Right renal cortex interstitium (tissue), 3 donors: Measurements from ENCODE around the gene UBAP1L. TPM values are rescaled to one million over a fixed set of nuclear protein-coding genes. Genes with fewer than 3 reads are reported as not detected.
"Not testable (repeated sequence)": the region's sequence is repeated elsewhere in the genome, so short reads cannot be mapped to it uniquely, and the experiment has no call there.

ENCODE experiments used
- DNase-seq, 3 donors: peaks; one replicate each; pipeline ENCODE4 v3.0.0-alpha.2; 2013; ENCODE audit warnings: low read depth in 3 of 3, low spot score in 2 of 3
- polyA plus RNA-seq, 3 donors: library from polyadenylated mRNA; unstranded; fragments of 120-200 nt; gene quantifications; one replicate each; pipeline ENCODE4 v1.2.1, GENCODE V29; 2013; ENCODE audit not compliant: insufficient read length in 3 of 3

Gene UBAP1L
- polyA plus RNA-seq, 3 donors: 2.2 to 3.1 (median 2.6) TPM

DNA sequence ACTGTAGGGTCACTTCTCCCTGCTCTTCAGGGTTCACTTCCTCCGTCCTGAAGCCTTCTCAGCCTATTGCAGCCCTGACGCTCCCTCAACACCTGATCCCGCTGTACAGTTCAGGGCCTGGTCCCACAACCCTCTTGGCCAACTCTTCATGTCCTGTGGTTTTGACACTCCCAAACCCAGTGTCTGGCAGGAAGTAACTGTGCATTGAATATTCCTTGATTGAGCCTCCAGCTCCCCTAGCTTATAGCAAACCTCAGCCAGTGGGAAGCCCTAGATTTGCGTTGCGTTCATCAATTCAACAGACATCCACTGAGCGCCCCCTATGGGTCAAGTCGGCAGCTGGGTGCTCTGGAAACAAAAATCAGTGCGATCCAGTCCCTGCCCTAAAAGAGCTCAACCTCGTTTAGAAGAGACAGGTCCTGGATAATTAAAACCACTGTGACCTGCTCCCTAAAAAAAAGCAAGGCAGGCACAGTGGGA is 13.5 kb downstream of the UBAP1L start:
- DNase-seq: peak; percentile 72 to 76 (median 74)

DNA sequence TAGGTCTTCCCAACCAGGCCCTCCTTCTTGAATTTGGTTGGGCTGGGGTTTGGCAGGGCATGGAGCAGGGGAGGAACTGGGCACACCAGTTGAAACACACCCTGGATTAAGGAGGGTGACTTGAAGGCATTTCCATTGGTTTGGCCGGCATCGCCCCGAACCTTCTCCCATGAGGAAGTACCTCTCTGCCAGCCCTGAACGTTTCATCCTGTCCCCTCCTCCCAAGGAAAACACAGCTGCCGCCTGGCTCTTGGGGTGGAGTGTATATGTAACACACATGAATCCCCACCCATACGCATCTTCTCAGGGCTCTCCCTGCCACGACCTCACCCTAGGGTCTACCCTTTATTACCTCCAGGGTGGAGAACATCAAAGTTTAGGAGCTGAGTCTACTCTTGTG is 14.6 kb downstream of the UBAP1L start:
- no peak for DNase-seq

DNA sequence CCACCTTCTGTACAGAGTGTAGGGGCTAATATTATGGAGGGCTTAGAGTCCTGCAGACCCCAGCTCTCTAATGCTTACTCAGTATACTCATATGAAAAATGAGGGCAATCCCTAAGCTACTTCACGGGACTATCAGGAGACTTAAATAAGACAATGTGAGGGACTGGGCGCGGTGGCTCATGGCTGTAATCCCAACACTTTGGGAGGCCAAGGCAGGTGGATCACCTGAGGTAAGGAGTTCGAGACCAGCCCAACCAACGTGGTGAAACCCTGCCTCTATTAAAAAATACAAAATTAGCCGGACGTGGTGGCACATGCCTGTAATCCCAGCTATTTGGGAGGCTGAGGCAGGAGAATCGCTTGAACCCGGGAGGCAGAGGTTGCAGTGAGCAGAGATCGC is 15.2 kb downstream of the UBAP1L start:
- not testable (repeated sequence) for DNase-seq

DNA sequence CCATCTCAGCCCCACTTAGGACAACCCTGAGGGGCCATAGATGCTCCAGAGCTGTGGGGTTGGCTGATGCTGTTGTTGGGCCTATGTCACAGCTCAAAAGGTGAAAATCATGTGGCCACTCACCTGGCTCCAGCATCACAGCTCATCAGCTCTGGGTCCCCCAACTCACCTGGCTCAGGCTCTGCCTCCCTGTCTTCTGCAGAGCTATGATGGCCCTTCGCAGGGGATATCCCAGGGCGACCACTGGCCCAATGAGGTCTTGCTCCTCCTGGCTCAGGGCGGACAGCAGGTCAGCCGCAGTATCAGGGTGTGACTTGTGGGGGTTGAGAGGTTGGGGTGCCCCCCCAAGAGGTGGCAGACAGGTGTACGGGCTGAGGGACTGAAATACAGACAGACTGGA is 15.7 kb downstream of the UBAP1L start:
- no peak for DNase-seq

DNA sequence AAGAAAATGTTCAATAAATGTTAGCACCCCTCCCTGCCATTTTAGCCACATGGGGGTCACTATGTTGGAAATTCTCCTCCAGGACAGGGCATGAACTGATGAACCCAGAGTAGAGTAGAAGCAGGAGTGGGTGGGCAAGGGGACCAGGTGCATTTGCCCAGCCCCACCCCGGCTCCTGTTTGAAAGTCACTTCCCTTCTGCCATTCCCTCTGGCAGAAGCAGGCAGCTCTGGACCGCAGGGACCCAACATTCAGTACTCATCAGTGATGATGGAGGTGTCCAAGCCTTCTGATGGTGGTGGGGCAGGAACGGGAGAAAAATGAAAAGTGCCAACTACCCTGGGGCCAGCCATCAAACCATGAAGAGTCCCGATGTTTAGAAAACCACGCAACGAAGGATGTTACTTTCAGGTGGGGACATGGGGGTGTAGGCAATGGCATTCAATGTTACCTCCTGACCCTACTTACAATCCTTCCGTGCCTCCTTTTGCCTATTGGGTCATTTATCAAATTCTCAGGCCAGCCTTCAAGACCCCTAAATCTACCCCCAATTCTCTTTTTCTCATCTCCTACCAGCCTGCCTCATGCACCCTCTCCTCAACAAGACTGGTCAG is 17.2 kb downstream of the UBAP1L start:
- no peak for DNase-seq

DNA sequence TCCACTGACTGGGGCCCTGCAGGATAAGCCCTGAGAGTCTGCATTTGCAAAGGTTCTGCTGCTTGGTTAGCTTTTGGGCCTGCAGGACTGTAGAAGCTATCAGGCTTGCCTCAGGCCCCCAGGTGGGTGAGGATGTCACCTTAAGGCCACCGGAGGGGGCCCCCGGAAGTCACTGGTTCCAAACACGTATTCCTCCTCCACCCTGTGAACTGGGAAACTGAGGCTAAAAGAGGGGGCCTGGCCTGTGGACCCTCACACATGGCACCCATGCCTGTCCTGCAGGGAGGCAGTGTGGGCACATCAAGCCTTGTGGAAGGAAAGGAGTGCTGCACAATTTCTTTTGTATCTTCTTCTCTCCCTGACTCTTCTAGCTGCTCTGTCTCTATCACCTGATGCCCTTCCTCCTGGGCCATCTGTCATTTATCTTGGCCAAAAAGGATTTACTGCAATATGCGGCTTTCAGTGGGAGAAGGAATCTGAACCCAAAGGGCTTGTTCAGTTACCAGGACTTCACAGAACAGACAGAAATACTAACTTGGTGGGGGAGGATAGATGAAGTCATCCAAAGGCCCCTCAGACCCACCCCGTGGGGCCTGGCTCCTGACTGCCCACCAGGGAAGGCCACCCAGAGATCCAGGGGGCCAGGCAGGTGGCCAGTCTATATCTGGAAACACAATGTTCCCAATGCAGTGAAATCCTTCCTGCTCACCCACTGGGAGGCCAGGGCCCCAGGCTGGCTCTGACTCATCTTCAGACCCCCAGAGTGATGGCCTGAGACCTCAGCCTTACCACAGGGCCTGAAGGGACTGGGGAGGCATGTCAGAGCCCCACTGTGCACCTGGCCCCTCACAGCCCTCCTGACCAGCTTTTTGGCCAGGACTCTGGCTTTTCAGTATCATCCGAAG is 18.3 kb downstream of the UBAP1L start:
- no peak for DNase-seq

DNA sequence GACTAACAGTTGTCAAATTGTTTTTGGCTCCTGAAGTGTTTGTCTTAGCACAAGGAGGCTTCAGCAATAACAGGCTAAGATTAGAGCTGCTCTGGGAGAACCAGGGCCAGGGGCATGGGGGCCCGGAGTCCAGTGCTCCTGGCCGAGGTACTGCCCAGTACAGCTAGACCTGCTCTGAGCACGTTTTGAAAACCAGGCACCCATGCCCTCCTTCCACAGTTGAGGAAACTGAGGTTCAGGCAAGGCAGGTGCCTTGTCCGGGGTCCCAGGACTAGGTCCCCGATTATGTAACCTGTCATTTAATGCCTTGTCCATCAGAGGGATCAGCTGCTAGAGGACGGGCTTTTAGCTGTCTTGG is 19.3 kb downstream of the UBAP1L start:
- no peak for DNase-seq

DNA sequence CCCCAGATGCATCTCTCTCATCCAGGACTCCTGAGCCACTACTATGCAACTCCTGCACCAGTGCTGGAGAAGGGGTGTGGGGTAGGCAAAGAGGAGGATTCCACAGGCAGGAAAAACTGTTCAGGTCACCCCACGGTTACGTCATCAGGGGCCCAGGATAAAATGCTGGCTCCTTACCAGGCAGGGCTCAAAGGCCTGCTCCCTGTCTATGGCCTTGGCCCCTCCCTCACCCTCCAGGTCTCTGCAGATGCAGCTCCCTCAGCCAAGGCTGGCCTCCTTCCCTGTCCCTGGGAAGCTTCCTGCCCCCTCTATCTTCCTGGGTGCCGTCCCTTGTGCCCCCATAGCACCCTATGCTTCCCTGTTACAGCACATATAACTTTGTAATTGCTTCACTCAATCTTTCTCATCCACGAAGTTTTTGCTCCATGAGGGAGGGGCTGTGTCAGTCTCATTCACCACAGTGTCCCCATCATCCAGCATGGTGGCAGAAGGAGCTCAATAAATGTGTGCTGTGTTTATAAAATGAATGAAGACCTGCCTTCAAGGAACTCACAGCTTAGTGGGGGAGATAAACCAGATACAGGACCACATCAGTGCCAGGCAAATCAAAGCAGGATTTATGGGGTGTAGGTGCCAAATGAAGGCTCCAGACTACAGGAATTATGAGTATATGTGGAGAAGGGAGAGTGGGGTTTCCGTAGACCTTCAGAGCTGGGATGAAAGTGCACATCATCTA is 19.8 kb downstream of the UBAP1L start:
- no peak for DNase-seq

DNA sequence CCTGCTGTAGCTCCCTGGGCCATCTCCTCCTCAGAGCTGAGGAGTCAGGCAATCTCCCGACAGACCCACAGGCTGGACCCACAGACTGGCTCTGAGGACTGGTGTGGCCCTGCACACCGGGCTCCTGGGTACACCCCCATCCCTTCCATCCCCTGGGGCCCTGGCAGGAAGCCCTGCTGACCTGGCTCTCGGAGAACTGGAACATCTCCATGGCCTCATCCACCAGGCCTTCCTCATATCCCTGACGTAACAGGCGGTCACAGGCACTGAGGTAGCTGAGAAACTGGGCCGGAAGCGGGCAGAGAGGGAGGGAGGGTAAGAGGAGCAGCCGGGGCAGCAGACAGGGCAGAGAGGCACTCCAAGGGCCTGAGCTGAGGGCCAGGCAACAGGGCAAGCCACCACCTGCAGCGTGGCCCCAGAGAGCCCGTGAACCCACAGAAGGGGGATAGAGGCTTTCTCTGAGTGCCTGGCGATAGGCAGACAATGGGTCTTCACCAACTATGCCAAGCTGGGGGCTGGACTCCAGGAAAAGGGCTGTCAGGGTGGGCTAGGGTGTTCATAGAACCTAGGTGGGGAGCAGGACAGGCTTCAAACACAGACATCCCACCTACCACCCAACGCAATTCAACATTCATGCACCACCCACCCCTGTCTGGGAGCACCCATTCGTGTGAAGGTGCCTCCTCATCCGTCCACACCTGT is 20.6 kb downstream of the UBAP1L start:
- no peak for DNase-seq

DNA sequence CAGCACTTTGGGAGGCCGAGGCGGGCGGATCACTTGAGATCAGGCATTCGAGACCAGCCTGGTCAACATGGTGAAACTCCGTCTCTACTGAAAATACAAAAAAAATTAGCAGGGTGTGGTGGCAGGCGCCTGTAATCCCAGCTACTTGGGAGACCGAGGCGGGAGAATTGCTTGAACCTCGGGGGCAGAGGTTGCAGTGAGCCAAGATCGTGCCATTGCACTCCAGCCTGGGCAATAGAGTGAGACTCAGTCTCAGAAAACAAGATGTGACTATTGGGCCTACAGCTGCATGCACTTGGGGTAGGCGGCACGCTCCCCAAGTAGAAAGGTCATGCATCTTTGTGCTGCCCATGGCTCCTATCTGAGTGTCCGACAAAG is 21.2 kb downstream of the UBAP1L start:
- not testable (repeated sequence) for DNase-seq

DNA sequence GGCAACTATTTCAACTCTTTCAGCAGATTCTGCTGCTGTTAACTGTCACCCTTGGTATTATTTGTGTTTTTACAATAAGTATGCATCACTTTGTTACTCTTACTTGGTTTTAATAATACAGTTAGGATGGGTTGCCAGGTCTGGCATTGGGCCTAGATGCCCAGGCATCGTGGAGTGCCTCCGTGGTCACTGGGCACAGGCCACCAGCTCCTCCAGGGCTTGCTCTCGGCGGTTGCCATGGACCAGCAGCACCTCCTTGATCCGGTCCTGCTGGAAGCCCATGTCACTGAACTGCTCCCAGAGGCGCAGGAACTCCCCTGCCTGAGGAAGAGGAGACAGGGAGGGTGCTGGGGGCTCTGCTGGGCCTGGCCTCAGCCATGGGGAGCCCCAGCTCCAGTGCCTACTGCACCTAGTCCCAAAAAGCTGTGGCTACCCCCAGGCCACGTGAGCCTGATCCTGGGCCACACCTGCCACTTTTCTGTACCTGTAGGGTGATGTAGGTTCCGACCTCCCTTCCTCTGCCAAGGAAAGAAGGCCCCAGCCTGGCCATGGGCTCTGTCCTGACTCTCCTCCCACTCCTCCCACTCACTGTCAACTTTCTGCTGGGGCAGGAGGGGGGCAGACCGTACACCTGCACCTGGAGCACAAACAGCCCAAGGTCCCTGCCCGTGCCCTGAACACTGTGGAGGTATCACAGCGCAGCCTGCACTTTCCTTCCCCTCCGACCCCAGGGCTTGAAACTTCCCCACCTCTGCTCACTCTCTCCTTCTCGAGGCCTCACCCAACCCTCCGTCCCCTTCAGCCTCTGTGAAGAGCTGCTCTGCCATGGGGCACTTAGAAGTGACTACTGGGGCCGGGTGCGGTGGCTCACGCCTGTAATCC is 21.8 kb downstream of the UBAP1L start:
- no peak for DNase-seq

DNA sequence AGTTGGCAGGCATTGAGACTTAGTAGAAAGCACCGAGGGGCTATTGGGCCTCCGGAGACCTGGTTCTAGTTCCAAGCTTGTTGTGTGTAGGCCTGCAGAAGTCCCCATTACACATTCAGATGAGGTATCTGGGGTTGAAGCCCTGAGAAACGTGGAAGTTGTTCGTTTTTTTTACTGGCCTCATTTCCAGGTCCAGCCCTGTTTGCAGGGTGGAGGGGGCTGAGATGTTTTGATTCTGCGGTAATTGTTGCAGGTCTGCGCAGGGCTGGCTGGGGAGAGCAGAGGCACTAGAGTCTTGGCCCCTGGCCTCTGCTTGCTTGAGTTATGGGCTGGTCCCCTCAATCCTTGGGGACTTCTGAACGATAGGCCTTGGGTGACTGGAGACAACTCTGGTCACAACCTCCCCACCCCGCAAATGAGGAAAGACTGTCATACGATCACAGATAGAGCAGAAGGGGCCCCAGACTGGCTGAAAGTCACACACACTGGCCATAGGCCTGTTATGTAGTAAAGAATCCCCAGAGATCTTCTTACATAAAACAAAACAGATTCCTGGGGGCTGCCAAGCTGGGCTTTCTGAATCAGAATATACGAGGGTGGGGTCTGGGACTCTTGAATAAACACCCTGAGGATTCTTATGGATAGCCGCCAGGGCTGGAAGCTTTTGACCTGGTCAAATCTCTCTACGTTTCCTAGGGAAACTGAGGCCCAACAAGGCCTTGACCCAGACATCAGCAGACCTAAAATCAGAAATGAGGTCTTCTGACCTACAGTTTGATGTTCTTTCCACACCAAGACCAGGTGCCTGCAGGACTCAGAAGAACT is 22.8 kb downstream of the UBAP1L start:
- no peak for DNase-seq

DNA sequence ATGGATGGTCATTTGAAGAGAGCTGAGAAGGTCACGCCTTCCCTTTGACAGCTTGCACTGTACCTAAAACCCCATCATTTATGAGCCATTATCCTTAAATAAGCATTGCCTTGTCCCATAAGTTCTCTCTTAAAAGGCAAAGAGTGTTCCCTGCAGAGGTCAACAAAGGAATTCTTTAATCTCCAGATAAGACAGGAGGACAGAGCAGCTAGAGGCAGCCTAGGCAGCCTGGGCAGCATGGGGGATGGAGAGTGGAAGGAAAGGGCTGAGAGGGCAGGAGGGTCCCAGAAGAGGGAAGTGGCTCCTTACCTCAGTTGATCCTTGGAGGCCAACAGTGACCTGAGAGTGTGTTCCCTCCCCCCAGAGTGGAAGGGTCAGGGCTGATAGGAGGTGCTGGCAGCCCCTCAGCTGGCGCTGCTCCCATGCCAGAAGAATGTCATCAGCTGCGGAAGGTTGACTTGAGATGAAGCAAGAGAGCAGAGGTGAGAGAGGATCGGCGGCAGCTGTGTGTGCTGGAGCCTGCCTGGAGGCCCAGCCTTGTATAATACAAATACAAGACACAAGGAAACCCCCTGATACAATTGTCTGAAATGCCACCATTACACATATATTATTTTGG is 25.7 kb downstream of the UBAP1L start:
- no peak for DNase-seq

DNA sequence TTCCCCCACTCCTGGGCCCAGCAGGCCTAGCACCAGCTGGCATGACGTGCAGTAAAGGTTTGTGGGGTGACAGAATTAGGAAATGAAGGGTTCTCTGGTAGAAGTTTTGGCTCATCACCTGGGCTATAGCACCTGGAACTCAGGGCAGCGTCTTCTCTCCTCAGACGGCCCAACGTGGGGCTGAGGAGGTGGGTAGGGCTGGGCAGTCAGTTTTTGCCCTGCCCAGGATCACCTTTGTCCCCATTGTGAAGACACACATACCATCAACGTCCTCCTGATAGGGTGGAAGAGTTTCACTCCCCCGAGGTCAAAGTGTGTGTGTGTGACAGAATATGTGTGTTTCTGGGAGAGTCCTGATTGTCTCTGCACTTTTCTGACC is 26.4 kb downstream of the UBAP1L start:
- no peak for DNase-seq

DNA sequence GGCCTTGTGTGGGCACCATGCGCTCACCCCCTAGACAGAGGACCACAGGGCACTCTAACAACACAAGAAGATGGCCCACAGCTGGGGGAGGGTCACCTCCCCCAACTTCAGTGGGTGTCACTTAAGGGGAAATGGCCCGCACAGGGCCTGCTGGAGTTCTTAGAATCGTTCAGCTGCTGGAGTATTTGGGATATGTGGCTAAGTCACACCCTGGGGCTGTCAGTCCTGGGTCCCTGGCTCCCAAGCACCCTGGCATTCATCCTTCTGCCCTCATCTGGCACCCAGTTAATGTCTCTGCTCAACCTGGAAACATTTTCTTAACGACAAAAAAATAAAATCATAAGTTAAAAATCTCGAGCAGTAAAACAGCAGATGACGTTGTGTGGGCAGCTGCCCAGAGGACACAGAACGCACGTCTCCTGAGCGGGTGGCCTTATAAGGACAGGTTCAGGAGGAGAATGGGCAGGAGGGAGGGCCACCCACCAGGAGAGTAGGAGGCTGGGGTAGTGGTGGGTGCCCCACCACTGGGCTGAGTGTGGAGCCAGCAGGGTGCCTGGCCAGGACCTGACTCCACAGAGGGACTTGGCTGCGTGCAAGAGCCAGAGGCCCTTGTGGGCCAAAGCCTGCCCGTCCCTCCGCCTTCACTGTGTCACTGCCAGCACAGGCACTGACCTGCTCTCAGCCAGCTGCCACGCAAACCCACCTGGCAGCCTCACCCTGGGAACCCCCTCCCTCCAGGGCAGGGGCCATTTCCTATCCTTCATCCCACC is 26.9 kb downstream of the UBAP1L start:
- DNase-seq: no peak

DNA sequence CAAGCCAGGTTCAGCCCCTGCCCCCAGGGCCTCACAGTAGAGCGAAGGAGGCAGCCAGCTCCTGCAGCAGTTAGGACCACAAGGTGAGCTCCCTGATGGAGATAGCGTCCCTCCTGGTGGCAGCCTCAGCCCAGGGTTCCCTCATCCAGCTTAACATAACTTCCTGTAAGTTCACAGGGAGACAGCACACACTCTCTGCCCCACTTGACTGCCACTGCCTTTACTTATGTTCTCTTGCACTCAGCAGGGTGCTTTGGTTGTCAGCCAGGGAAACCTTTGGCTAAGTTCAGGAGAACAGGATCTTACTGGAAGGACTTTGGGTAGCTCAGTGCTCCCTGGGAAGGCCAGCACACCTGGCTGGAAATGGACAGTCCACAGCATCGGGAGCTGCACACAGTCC is 27.6 kb downstream of the UBAP1L start:
- DNase-seq: no peak

DNA sequence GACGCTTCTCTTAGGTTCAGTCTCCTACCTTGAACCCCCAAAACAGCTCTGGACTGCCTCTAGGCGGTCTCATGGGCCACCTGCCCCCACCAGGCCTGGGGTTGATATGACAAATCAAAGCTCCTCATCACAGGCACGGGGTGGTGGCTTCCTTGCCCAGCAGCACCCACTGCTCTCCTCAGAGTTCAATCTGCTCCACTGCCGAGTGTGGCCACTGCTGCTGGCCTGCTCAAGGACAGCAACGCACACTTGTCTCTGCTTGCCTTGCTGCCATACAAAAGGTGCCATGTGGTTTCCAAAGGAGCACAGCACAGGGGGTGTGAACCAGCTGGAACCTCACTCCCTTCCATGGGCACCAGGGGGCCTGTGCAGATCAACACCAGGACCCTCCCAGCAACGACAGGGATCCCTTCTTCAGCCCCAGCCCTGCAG is 28.3 kb downstream of the UBAP1L start:
- no peak for DNase-seq
